ENCODE data around the gene IL32. TPM values are rescaled to one million over a fixed set of nuclear protein-coding genes. Genes with fewer than 3 reads are reported as not detected.

IL32 gene
- total RNA-seq, 4 donors from 2014 or later, result 45.4 to 79.0 (median 54.6) TPM

- Histone ChIP-seq H3K27me3 (peaks cover 68 to 82% (median 78%) of the 10 kb centered on the region in 3 donors), H3K27ac (no peak overlapping the region), H3K36me3 (no peaks in the 10 kb centered on the region), H3K9me3 (no peaks in the 10 kb centered on the region), H3K4me1 (peaks cover 0 to 4% of the 10 kb centered on the region in 2 donors), H3K4me3 (no peak overlapping the region)
- TF ChIP-seq POLR2A (IDR thresholded peaks at IDR 0.05), result no peak
- TF ChIP-seq CTCF (IDR thresholded peaks at IDR 0.05 in 4 of 5, conservative IDR thresholded peaks at IDR 0.05 in 1 of 5), result no peak
- ATAC-seq, result no peak
- in situ Hi-C loops (cut with MboI; ENCODE audit: low sequenced_read_pairs in 4 of 4), result no loop called here
- DNase-seq, result no peak
- intact Hi-C loops (cut with DNase I; ENCODE audit: low total_unique reads), result no loop called here
Measured at GRCh38 chr16:3038896-3039295, 26.5 kb upstream of the IL32 start.

- H3K36me3 ChIP-seq, result no peaks in the 10 kb centered on the region
- no peak for DNase-seq
- intact Hi-C loops (cut with DNase I; ENCODE audit: low total_unique reads) (no loop called here), in situ Hi-C loops (cut with MboI; ENCODE audit: low sequenced_read_pairs in 4 of 4) (no loop called here)
- TF ChIP-seq CTCF (IDR thresholded peaks at IDR 0.05 in 4 of 5, conservative IDR thresholded peaks at IDR 0.05 in 1 of 5), result no peak
- no peak for TF ChIP-seq POLR2A (IDR thresholded peaks at IDR 0.05)
- ATAC-seq, result no peak
- no peak overlapping the region for H3K27ac ChIP-seq
- H3K4me1 ChIP-seq, result peaks cover 0 to 15% of the 10 kb centered on the region in 2 donors
- no peaks in the 10 kb centered on the region for H3K9me3 ChIP-seq
- H3K4me3 ChIP-seq, result no peak overlapping the region
- peaks cover 69 to 89% (median 82%) of the 10 kb centered on the region in 3 donors for H3K27me3 ChIP-seq
Measured at GRCh38 chr16:3042376-3042775, 23.1 kb upstream of the IL32 start.

GRCh38 chr16:3044708-3045107, 20.7 kb upstream of the IL32 start:
- peaks cover 0 to 15% of the 10 kb centered on the region in 2 donors for H3K4me1 ChIP-seq
- ATAC-seq, result no peak
- DNase-seq, result no peak
- no peak overlapping the region for H3K27ac ChIP-seq
- H3K36me3 ChIP-seq, result no peaks in the 10 kb centered on the region
- no peak overlapping the region for H3K4me3 ChIP-seq
- in situ Hi-C loops (cut with MboI; ENCODE audit: low sequenced_read_pairs in 4 of 4) (no loop called here), intact Hi-C loops (cut with DNase I; ENCODE audit: low total_unique reads) (no loop called here)
- no peak for TF ChIP-seq CTCF (IDR thresholded peaks at IDR 0.05 in 4 of 5, conservative IDR thresholded peaks at IDR 0.05 in 1 of 5)
- TF ChIP-seq POLR2A (IDR thresholded peaks at IDR 0.05), result no peak
- H3K27me3 ChIP-seq, result peaks cover 62 to 85% (median 81%) of the 10 kb centered on the region in 3 donors
- no peaks in the 10 kb centered on the region for H3K9me3 ChIP-seq

- no peak for TF ChIP-seq CTCF (IDR thresholded peaks at IDR 0.05 in 4 of 5, conservative IDR thresholded peaks at IDR 0.05 in 1 of 5)
- no peak for TF ChIP-seq POLR2A (IDR thresholded peaks at IDR 0.05)
- DNase-seq (no peak), ATAC-seq (no peak)
- H3K36me3 ChIP-seq, result no peaks in the 10 kb centered on the region
- intact Hi-C loops (cut with DNase I; ENCODE audit: low total_unique reads) (no loop called here), in situ Hi-C loops (cut with MboI; ENCODE audit: low sequenced_read_pairs in 4 of 4) (no loop called here)
- no peak within 1 kb of the TSS for H3K27ac ChIP-seq
- no peaks in the 10 kb centered on the region for H3K9me3 ChIP-seq
- H3K4me3 ChIP-seq, result peak within 1 kb of the TSS; percentile 42 to 57 (median 52)
- peaks cover 0 to 15% of the 10 kb centered on the region in 2 donors for H3K4me1 ChIP-seq
- peaks cover 65 to 78% (median 74%) of the 10 kb centered on the region in 3 donors for H3K27me3 ChIP-seq
Measured at GRCh38 chr16:3045758-3046640, 19.4 kb upstream of the IL32 start, which contains the start of gene MMP25. TSS of gene MMP25 (plus strand) at chr16:3046561. CDS start at chr16:3046918, 357 bp downstream.
